AG04450 (cell line): Measurements from ENCODE around the gene LMBRD1. TPM values are rescaled to one million over a fixed set of nuclear protein-coding genes. Genes with fewer than 3 reads are reported as not detected.
"Not testable (repeated sequence)": the region's sequence is repeated elsewhere in the genome, so short reads cannot be mapped to it uniquely, and the experiment has no call there.

Experiments
- CTCF ChIA-PET: fragments of 300-600, 350-600 bp; formaldehyde crosslinking; extraction: SDS; loops from one replicate; lab custom pipeline; 2022; ENCODE audit warnings: antibody characterized with exemption, inconsistent platforms; lab: Charles Lee
- POLR2A ChIA-PET: fragments of 350-600 bp; formaldehyde crosslinking; extraction: SDS; loops from one replicate; lab custom pipeline; 2021; ENCODE audit warnings: antibody characterized with exemption, inconsistent platforms; lab: Yijun Ruan, JAX
- DNase-seq: peaks from one replicate; pipeline ENCODE4 v3.0.0-alpha.2; 2011; ENCODE audit warnings: low read depth, low spot score
- H3K27ac ChIP-seq: one replicate; pipeline ENCODE4 v1.5.1; 2012; ENCODE audit warnings: low read depth, low read length, control low read depth
- H3K27me3 ChIP-seq: one replicate; pipeline ENCODE4 v1.6.0; 2012; ENCODE audit warnings: low read length; ENCODE audit not compliant: control insufficient read depth, insufficient read depth
- H3K4me3 ChIP-seq: 2 replicates; pipeline ENCODE4 v1.5.1; 2011; ENCODE audit warnings: mild to moderate bottlenecking, low read depth, low read length, control low read depth
- H3K9me3 ChIP-seq: 2 replicates; pipeline ENCODE4 v1.5.1; 2012; ENCODE audit warnings: low read length; ENCODE audit not compliant: control insufficient read depth, insufficient read depth
- polyA plus RNA-seq: library from polyadenylated mRNA; depleted of rRNA; stranded (reverse); fragments of >200 nt; gene quantifications from 2 replicates; pipeline ENCODE4 v1.2.3, GENCODE V29; 2011
- TF ChIP-seq, protein P1 (sequence below): IDR thresholded peaks from 2 replicates; pipeline ENCODE4 v1.5.1; 2011; ENCODE audit warnings: low read depth, low read length, control low read depth, inconsistent platforms

Gene LMBRD1
- polyA plus RNA-seq, 1 experiment = 27.3 TPM

DNA sequence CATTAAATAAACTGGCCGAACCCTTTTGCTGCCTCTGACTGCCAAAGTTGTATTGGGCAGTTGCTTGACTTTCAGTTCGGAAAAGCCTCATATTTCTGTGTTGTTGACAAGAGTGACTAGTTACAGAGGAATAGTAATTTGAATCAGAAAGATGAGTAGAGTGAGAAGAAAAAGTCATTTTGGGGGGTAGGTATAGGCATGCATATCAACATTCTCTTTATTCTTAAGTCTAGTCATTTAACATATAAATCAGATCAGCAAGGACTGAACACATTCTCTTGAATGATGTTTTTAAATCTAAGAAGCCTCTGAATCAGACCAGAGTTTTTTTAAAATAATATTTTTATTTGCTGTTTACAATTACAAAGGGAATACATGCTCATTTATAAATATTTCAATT lies 4.9 kb upstream of the LMBRD1 start:
- Histone ChIP-seq H3K4me3 (no peak overlapping the region), H3K9me3 (no peaks in the 10 kb centered on the region), H3K27ac (no peak overlapping the region), H3K27me3 (no peaks in the 10 kb centered on the region)
- no peak for DNase-seq
- POLR2A ChIA-PET = no interaction called here
- CTCF ChIA-PET = no interaction called here
- TF ChIP-seq, protein P1, sequence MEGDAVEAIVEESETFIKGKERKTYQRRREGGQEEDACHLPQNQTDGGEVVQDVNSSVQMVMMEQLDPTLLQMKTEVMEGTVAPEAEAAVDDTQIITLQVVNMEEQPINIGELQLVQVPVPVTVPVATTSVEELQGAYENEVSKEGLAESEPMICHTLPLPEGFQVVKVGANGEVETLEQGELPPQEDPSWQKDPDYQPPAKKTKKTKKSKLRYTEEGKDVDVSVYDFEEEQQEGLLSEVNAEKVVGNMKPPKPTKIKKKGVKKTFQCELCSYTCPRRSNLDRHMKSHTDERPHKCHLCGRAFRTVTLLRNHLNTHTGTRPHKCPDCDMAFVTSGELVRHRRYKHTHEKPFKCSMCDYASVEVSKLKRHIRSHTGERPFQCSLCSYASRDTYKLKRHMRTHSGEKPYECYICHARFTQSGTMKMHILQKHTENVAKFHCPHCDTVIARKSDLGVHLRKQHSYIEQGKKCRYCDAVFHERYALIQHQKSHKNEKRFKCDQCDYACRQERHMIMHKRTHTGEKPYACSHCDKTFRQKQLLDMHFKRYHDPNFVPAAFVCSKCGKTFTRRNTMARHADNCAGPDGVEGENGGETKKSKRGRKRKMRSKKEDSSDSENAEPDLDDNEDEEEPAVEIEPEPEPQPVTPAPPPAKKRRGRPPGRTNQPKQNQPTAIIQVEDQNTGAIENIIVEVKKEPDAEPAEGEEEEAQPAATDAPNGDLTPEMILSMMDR = no peak

DNA sequence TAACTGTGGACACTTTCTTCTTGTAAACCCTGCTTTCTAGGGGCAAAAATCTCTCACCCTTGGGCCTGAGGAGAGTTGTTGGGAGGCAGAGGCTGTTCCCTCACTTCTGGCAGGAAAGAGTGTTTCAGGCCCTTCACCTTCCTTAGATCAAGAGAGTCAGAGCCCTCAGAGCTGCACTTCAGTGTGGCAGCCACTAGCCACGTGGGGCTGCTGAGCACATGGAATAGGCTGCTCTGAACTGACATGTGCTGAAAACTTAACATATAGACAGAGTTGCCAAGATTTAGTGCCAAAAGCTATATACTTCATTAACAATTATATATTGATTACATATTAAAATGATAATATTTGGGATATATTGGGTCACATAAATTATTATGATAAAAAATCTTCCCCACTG lies 4.4 kb upstream of the LMBRD1 start:
- no peak for DNase-seq
- Histone ChIP-seq H3K27me3 (no peaks in the 10 kb centered on the region), H3K9me3 (no peaks in the 10 kb centered on the region), H3K27ac (no peak overlapping the region), H3K4me3 (no peak overlapping the region)
- POLR2A ChIA-PET = no interaction called here
- TF ChIP-seq, protein P1 = no peak
- CTCF ChIA-PET = no interaction called here

DNA sequence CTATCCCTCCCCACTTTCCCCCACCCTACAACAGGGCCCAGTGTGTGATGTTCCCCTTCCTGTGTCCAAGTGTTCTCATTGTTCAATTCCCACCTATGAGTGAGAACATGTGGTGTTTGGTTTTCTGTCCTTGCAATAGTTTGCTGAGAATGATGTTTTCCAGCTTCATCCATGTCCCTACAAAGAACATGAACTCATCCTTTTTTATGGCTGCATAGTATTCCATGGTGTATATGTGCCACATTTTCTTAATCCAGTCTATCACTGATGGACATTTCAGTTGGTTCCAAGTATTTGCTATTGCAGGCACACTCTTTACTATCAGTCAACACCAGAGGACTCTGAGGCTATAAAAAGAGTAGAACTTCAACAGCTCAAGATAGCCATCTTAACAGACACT lies 2.0 kb upstream of the LMBRD1 start:
- DNase-seq, CTCF ChIA-PET, H3K9me3 ChIP-seq, H3K27ac ChIP-seq, H3K4me3 ChIP-seq, H3K27me3 ChIP-seq, POLR2A ChIA-PET: not testable (repeated sequence)

DNA sequence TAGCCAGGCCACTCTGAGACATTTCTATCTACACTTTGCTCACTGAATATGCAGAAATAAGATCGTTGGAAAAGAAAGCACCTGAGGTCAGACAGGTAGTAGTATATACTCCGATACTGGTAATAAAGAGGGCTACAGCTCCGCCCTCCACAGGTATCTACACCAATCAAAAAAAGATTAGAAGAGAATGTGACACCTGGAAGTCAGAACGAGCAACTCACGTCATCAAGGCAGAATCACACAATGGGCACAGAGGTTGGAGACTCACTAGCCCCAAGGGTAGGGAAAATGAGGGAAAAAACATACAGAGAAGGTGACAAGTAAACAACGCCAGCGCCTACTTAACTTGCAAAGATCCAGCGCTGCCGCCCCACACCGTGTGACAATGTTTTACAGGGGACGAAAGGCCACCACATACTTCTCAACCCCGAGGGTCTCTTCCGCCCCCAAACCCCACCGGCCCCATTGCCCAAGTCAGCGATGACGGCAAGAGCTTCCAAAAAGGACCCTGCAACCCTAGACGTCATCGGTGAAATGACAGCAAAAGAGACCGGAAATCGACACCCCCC lies 653 bp downstream of the LMBRD1 start:
- no peaks in the 10 kb centered on the region for H3K27me3 ChIP-seq
- no peaks in the 10 kb centered on the region for H3K9me3 ChIP-seq
- peak overlapping the region; percentile 86 for H3K4me3 ChIP-seq
- TF ChIP-seq, protein P1 = no peak
- DNase-seq = no peak
- POLR2A ChIA-PET = interaction anchor here (0.6 to 1.3 kb wide), 7 partner anchors 12 to 329 kb away, joined by 3 to 4 read pairs (median 3); no protein-coding TSS in a partner anchor
- peak overlapping the region; percentile 71 for H3K27ac ChIP-seq
- CTCF ChIA-PET = interaction anchor here (0.6 to 2.1 kb wide), 40 partner anchors 8 to 1555 kb away, joined by 3 to 60 read pairs (median 5); partner anchors contain the start of gene COL19A1

DNA sequence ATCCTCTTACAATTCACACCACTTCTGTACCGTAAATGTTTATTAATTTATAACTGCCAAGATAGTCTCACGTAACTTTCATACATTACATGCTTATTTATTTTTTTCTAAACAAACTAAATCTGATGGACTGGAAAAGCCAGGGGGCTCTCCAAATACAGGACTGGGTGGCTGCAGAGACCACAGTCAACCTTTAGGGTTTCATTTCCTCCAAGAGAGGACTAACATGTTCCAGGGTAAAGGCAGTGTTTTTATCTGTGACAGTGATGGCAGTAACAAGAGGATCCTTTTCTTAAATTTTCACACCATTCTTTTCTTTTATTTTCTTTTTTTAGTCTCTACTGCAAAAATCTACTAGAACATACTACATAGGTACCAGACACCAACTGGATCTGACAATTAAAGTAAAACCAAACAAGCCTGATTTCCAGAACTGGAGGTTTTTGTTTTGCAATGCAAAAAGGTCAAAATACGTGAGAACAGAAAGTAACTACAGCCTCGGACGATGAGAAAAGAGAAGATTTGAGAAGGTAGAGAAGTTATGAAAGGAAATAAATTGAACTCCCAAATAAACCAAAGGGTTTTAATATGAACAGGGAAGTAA lies 1.2 kb downstream of the LMBRD1 start:
- no peak for DNase-seq
- POLR2A ChIA-PET = interaction anchor here (0.7 kb wide), 1 partner anchor 330 kb away, joined by 3 read pairs; no protein-coding TSS in a partner anchor
- H3K27me3 ChIP-seq = no peaks in the 10 kb centered on the region
- H3K9me3 ChIP-seq = no peaks in the 10 kb centered on the region
- TF ChIP-seq, protein P1 = no peak
- no peak overlapping the region for H3K27ac ChIP-seq
- peak overlapping the region; percentile 86 for H3K4me3 ChIP-seq
- CTCF ChIA-PET = interaction anchor here (0.9 to 2.0 kb wide), 6 partner anchors 14 to 57 kb away, joined by 5 to 60 read pairs (median 10); no protein-coding TSS in a partner anchor
